HG03469 (cell line): ENCODE data around the gene SERTAD1.
"Not testable (repeated sequence)": the region's sequence is repeated elsewhere in the genome, so short reads cannot be mapped to it uniquely, and the experiment has no call there.

Source experiments
- ATAC-seq: cut with Tn5 transposase; IDR thresholded peaks from one replicate; pipeline ENCODE4 v1.9.1; 2021; ENCODE audit warnings: mild to moderate bottlenecking, moderate library complexity, moderate number of reproducible peaks; ENCODE audit not compliant: unreplicated experiment

The SERTAD1 gene

GRCh38 chr19:40423938-40424337 lies 1.9 kb downstream of the SERTAD1 start:
- ATAC-seq = no peak

GRCh38 chr19:40422748-40423566 lies 2.8 kb downstream of the SERTAD1 start:
- no peak for ATAC-seq

- ATAC-seq = no peak
These were observed 3.6 kb downstream of the SERTAD1 start for GRCh38 chr19:40421993-40422747.

- no peak for ATAC-seq
These were observed 4.7 kb downstream of the SERTAD1 start for GRCh38 chr19:40420766-40421765.

GRCh38 chr19:40420451-40420765 lies 5.4 kb downstream of the SERTAD1 start:
- ATAC-seq = no peak

- no peak for ATAC-seq
These were observed 6.0 kb downstream of the SERTAD1 start for GRCh38 chr19:40419780-40420179.

- no peak for ATAC-seq
These were observed 6.7 kb downstream of the SERTAD1 start for GRCh38 chr19:40419066-40419612.

- no peak for ATAC-seq
These were observed 7.8 kb downstream of the SERTAD1 start for GRCh38 chr19:40418040-40418439.

GRCh38 chr19:40417643-40417981 lies 8.2 kb downstream of the SERTAD1 start:
- no peak for ATAC-seq

- no peak for ATAC-seq
These were observed 8.7 kb downstream of the SERTAD1 start for GRCh38 chr19:40416918-40417642.

GRCh38 chr19:40415768-40416167 lies 10.0 kb downstream of the SERTAD1 start:
- ATAC-seq = no peak

GRCh38 chr19:40414542-40415535 lies 11.0 kb downstream of the SERTAD1 start:
- no peak for ATAC-seq

- no peak for ATAC-seq
These were observed 12.4 kb downstream of the SERTAD1 start, which contains the start of gene PRX for GRCh38 chr19:40413291-40413845. Gene PRX, minus strand, starts transcription at chr19:40413378. Its CDS starts 5,446 bp downstream, at chr19:40407932.

- ATAC-seq = no peak
These were observed 12.9 kb downstream of the SERTAD1 start for GRCh38 chr19:40412866-40413265.

- ATAC-seq = no peak
These were observed 13.8 kb downstream of the SERTAD1 start for GRCh38 chr19:40411958-40412499.

GRCh38 chr19:40411125-40411842 lies 14.5 kb downstream of the SERTAD1 start:
- ATAC-seq = no peak

- no peak for ATAC-seq
These were observed 15.8 kb downstream of the SERTAD1 start for GRCh38 chr19:40410030-40410389.

GRCh38 chr19:40408598-40408925 lies 17.2 kb downstream of the SERTAD1 start:
- not testable (repeated sequence) for ATAC-seq
